GM23338 (cell line): Measurements from ENCODE around the gene TRDN. TPM values are rescaled to one million over a fixed set of nuclear protein-coding genes. Genes with fewer than 3 reads are reported as not detected.

Experiments used
- ATAC-seq: fragments of 200-7000 bp; cut with Tn5 transposase; 3 replicates; pipeline ENCODE4 v1.9.1; 2020
- DNase-seq: peaks from one replicate; pipeline ENCODE4 v3.0.0-alpha.2; 2015; ENCODE audit warnings: low spot score
- H2AFZ ChIP-seq: fragments of 200-600 bp; sonication (generic); 2 replicates; pipeline ENCODE4 v1.8.0; 2016; ENCODE audit warnings: antibody characterized with exemption, mild to moderate bottlenecking, moderate library complexity
- H3F3A ChIP-seq: fragments of 200-600 bp; sonication (generic); replicated peaks from 2 replicates; pipeline ENCODE4 v1.8.0; 2017; ENCODE audit warnings: antibody characterized with exemption, mixed run types, low read depth
- H3K27ac ChIP-seq: fragments of 200-600 bp; sonication (generic); 2 replicates; pipeline ENCODE4 v1.6.1; 2016; ENCODE audit warnings: low read depth
- H3K27me3 ChIP-seq: fragments of 200-600 bp; sonication (generic); 2 replicates; pipeline ENCODE4 v1.8.0; 2016; ENCODE audit warnings: mild to moderate bottlenecking, mixed run types, moderate library complexity; ENCODE audit not compliant: insufficient read depth
- H3K36me3 ChIP-seq: fragments of 200-600 bp; sonication (generic); 2 replicates; pipeline ENCODE4 v1.8.0; 2016; ENCODE audit warnings: mild to moderate bottlenecking; ENCODE audit not compliant: insufficient read depth
- H3K4me1 ChIP-seq: fragments of 200-600 bp; sonication (generic); 2 replicates; pipeline ENCODE4 v1.8.0; 2016; ENCODE audit warnings: mild to moderate bottlenecking, moderate library complexity; ENCODE audit not compliant: insufficient read depth
- H3K4me2 ChIP-seq: fragments of 200-600 bp; sonication (generic); 2 replicates; pipeline ENCODE4 v1.7.1; 2017; ENCODE audit warnings: mixed run types
- H3K4me3 ChIP-seq: fragments of 200-600 bp; sonication (generic); 2 replicates; pipeline ENCODE4 v1.6.1; 2016; ENCODE audit warnings: mixed run types
- H3K79me2 ChIP-seq: fragments of 200-600 bp; sonication (generic); replicated peaks from 2 replicates; pipeline ENCODE4 v1.8.0; 2017; ENCODE audit warnings: mild to moderate bottlenecking; ENCODE audit not compliant: insufficient read depth
- H3K9me2 ChIP-seq: fragments of 200-600 bp; sonication (generic); 2 replicates; pipeline ENCODE4 v1.8.0; 2017; ENCODE audit not compliant: insufficient read depth
- H4K20me1 ChIP-seq: fragments of 200-600 bp; sonication (generic); replicated peaks from 2 replicates; pipeline ENCODE4 v1.8.0; 2017; ENCODE audit warnings: mild to moderate bottlenecking; ENCODE audit not compliant: insufficient read depth
- H3K27ac Mint-ChIP-seq: 2 replicates; pipeline ENCODE4 v1.8.0; 2020; ENCODE audit warnings: inconsistent platforms, mild to moderate bottlenecking, moderate library complexity, mixed read lengths
- H3K27me3 Mint-ChIP-seq: 3 replicates; pipeline ENCODE4 v1.8.0; 2022; ENCODE audit warnings: low read depth, mild to moderate bottlenecking, moderate library complexity, mixed read lengths, inconsistent platforms; ENCODE audit not compliant: insufficient read depth, poor library complexity
- H3K36me3 Mint-ChIP-seq: 3 replicates; pipeline ENCODE4 v1.8.0; 2021; ENCODE audit warnings: low read depth, mild to moderate bottlenecking, inconsistent platforms, moderate library complexity, mixed read lengths
- H3K4me1 Mint-ChIP-seq: 3 replicates; pipeline ENCODE4 v1.8.0; 2020; ENCODE audit warnings: mild to moderate bottlenecking, inconsistent platforms, mixed read lengths
- H3K4me3 Mint-ChIP-seq: 3 replicates; pipeline ENCODE4 v1.8.0; 2021; ENCODE audit warnings: moderate library complexity, mild to moderate bottlenecking, inconsistent platforms, mixed read lengths
- H3K9me3 Mint-ChIP-seq: 3 replicates; pipeline ENCODE4 v1.8.0; 2020; ENCODE audit warnings: moderate library complexity, mild to moderate bottlenecking, inconsistent platforms, mixed read lengths
- CREB1 ChIP-seq: fragments of 250-450 bp; sonication (Bioruptor Pico); IDR thresholded peaks from 2 replicates; pipeline ENCODE4 v1.5.0; 2020; ENCODE audit warnings: low read depth, mild to moderate bottlenecking, moderate library complexity
- CTCF ChIP-seq, 2 experiments: fragments of 200-600 bp in 1 of 2; sonication (generic) in 1 of 2; conservative IDR thresholded peaks; 2 replicates each; pipeline versions ENCODE4 v1.5.1 to v1.6.1; 2016 to 2017; ENCODE audit warnings: antibody characterized with exemption in 2 of 2, low read depth in 2 of 2, mild to moderate bottlenecking in 2 of 2, moderate library complexity in 1 of 2
- ETS1 ChIP-seq: IDR thresholded peaks from 2 replicates; pipeline ENCODE4 v1.6.1; 2016; ENCODE audit warnings: antibody characterized with exemption
- EZH2 ChIP-seq: fragments of 200-600 bp; sonication (generic); IDR thresholded peaks from one replicate; pipeline ENCODE4 v1.8.0; 2017; ENCODE audit warnings: antibody characterized with exemption, mild to moderate bottlenecking, low read depth; ENCODE audit not compliant: unreplicated experiment
- EZH2phosphoT487 ChIP-seq: fragments of 200-600 bp; sonication (generic); IDR thresholded peaks from one replicate; pipeline ENCODE4 v1.8.1; 2018; ENCODE audit warnings: antibody characterized with exemption; ENCODE audit not compliant: unreplicated experiment
- JUNB ChIP-seq: IDR thresholded peaks from one replicate; pipeline ENCODE4 v1.6.1; 2016; ENCODE audit warnings: antibody characterized with exemption; ENCODE audit not compliant: unreplicated experiment
- NANOG ChIP-seq: IDR thresholded peaks from 2 replicates; pipeline ENCODE4 v1.6.1; 2016; ENCODE audit warnings: antibody characterized with exemption, borderline replicate concordance
- POLR2AphosphoS5 ChIP-seq: IDR thresholded peaks from 2 replicates; pipeline ENCODE4 v1.6.1; 2016; ENCODE audit warnings: antibody characterized with exemption, low read depth
- REST ChIP-seq: IDR thresholded peaks from one replicate; pipeline ENCODE4 v1.6.1; 2018; ENCODE audit warnings: antibody characterized with exemption; ENCODE audit not compliant: unreplicated experiment
- STAT1 ChIP-seq: IDR thresholded peaks from one replicate; pipeline ENCODE4 v1.6.1; 2016; ENCODE audit warnings: antibody characterized with exemption; ENCODE audit not compliant: unreplicated experiment
- ZNF114 ChIP-seq: fragments of 250-450 bp; sonication (Bioruptor Pico); IDR thresholded peaks from 2 replicates; pipeline ENCODE4 v1.5.0; 2020; ENCODE audit warnings: mild to moderate bottlenecking, moderate library complexity
- ZNF331 ChIP-seq: fragments of 250-450 bp; sonication (Bioruptor Pico); IDR thresholded peaks from 2 replicates; pipeline ENCODE4 v1.5.0; 2020; ENCODE audit warnings: low read depth, mild to moderate bottlenecking, moderate library complexity
- ZNF462 ChIP-seq: fragments of 250-450 bp; sonication (Bioruptor Pico); IDR thresholded peaks from 2 replicates; pipeline ENCODE4 v1.5.0; 2020; ENCODE audit warnings: mild to moderate bottlenecking, moderate library complexity
- polyA plus RNA-seq: library from polyadenylated mRNA; unstranded; fragments of >200 nt; fragmentation: Nextera tagmentation; extraction: Ambion mirVana; gene quantifications from 2 replicates; pipeline ENCODE4 v1.2.1, GENCODE V29; 2016
- total RNA-seq: library from RNA; depleted of rRNA; stranded (reverse); fragments of >200 nt; shearing (Covaris generic); gene quantifications from 2 replicates; pipeline ENCODE4 v1.2.3, GENCODE V29; 2014

Gene TRDN
- total and polyA plus RNA-seq, 2 experiments from 2014 or later = 35.5 to 137 TPM

- no peaks in the 10 kb centered on the region for H3K4me1 ChIP-seq
- H3K79me2 ChIP-seq = no peaks in the 10 kb centered on the region
- Mint-ChIP-seq H3K27me3 (no peaks in the 10 kb centered on the region), H3K9me3 (no peaks in the 10 kb centered on the region), H3K4me1 (peaks cover 2% of the 10 kb centered on the region; the same call in 1 of the 3 replicates), H3K27ac (no peak overlapping the region), H3K36me3 (no peaks in the 10 kb centered on the region), H3K4me3 (no peak overlapping the region)
- no peaks in the 10 kb centered on the region for H3K27me3 ChIP-seq
- no peaks in the 10 kb centered on the region for H3K9me2 ChIP-seq
- H4K20me1 ChIP-seq = no peaks in the 10 kb centered on the region
- H3F3A ChIP-seq = no peaks in the 10 kb centered on the region
- H3K4me2 ChIP-seq = no peak overlapping the region
- DNase-seq = no peak
- H3K4me3 ChIP-seq = no peak overlapping the region
- peak overlapping the region; percentile 33; the same call in 1 of the 2 replicates for H2AFZ ChIP-seq
- no peak overlapping the region for H3K27ac ChIP-seq
- H3K36me3 ChIP-seq = no peaks in the 10 kb centered on the region
- TF ChIP-seq EZH2 = no peak
- TF ChIP-seq CTCF (conservative IDR thresholded peaks at IDR 0.05; ENCODE audit: low read depth in 2 of 2) = no peak
- TF ChIP-seq REST = no peak
- no peak for TF ChIP-seq NANOG
- TF ChIP-seq STAT1 = no peak
- no peak for TF ChIP-seq JUNB
- TF ChIP-seq ZNF114 = no peak
- no peak for TF ChIP-seq EZH2phosphoT487
- TF ChIP-seq POLR2AphosphoS5 = no peak
- no peak for TF ChIP-seq CREB1
- TF ChIP-seq ZNF331 (CRISPR knock-in tag) = no peak
- no peak for TF ChIP-seq ETS1
- no peak for TF ChIP-seq ZNF462 (CRISPR knock-in tag)
- ATAC-seq = no peak
Measured at GRCh38 chr6:123352279-123352678, 284.5 kb downstream of the TRDN start.
